GM23338 (cell line): ENCODE results near the gene PID1. TPM values are rescaled to one million over a fixed set of nuclear protein-coding genes. Genes with fewer than 3 reads are reported as not detected.

ENCODE experiments used
- ATAC-seq: fragments of 200-7000 bp; cut with Tn5 transposase; 3 replicates; pipeline ENCODE4 v1.9.1; 2020
- DNase-seq: peaks from one replicate; pipeline ENCODE4 v3.0.0-alpha.2; 2015; ENCODE audit warnings: low spot score
- H2AFZ ChIP-seq: fragments of 200-600 bp; sonication (generic); 2 replicates; pipeline ENCODE4 v1.8.0; 2016; ENCODE audit warnings: antibody characterized with exemption, mild to moderate bottlenecking, moderate library complexity
- H3F3A ChIP-seq: fragments of 200-600 bp; sonication (generic); replicated peaks from 2 replicates; pipeline ENCODE4 v1.8.0; 2017; ENCODE audit warnings: antibody characterized with exemption, mixed run types, low read depth
- H3K27ac ChIP-seq: fragments of 200-600 bp; sonication (generic); 2 replicates; pipeline ENCODE4 v1.6.1; 2016; ENCODE audit warnings: low read depth
- H3K27me3 ChIP-seq: fragments of 200-600 bp; sonication (generic); 2 replicates; pipeline ENCODE4 v1.8.0; 2016; ENCODE audit warnings: mild to moderate bottlenecking, mixed run types, moderate library complexity; ENCODE audit not compliant: insufficient read depth
- H3K36me3 ChIP-seq: fragments of 200-600 bp; sonication (generic); 2 replicates; pipeline ENCODE4 v1.8.0; 2016; ENCODE audit warnings: mild to moderate bottlenecking; ENCODE audit not compliant: insufficient read depth
- H3K4me1 ChIP-seq: fragments of 200-600 bp; sonication (generic); 2 replicates; pipeline ENCODE4 v1.8.0; 2016; ENCODE audit warnings: mild to moderate bottlenecking, moderate library complexity; ENCODE audit not compliant: insufficient read depth
- H3K4me2 ChIP-seq: fragments of 200-600 bp; sonication (generic); 2 replicates; pipeline ENCODE4 v1.7.1; 2017; ENCODE audit warnings: mixed run types
- H3K4me3 ChIP-seq: fragments of 200-600 bp; sonication (generic); 2 replicates; pipeline ENCODE4 v1.6.1; 2016; ENCODE audit warnings: mixed run types
- H3K79me2 ChIP-seq: fragments of 200-600 bp; sonication (generic); replicated peaks from 2 replicates; pipeline ENCODE4 v1.8.0; 2017; ENCODE audit warnings: mild to moderate bottlenecking; ENCODE audit not compliant: insufficient read depth
- H3K9me2 ChIP-seq: fragments of 200-600 bp; sonication (generic); 2 replicates; pipeline ENCODE4 v1.8.0; 2017; ENCODE audit not compliant: insufficient read depth
- H4K20me1 ChIP-seq: fragments of 200-600 bp; sonication (generic); replicated peaks from 2 replicates; pipeline ENCODE4 v1.8.0; 2017; ENCODE audit warnings: mild to moderate bottlenecking; ENCODE audit not compliant: insufficient read depth
- H3K27ac Mint-ChIP-seq: 2 replicates; pipeline ENCODE4 v1.8.0; 2020; ENCODE audit warnings: inconsistent platforms, mild to moderate bottlenecking, moderate library complexity, mixed read lengths
- H3K27me3 Mint-ChIP-seq: 3 replicates; pipeline ENCODE4 v1.8.0; 2022; ENCODE audit warnings: low read depth, mild to moderate bottlenecking, moderate library complexity, mixed read lengths, inconsistent platforms; ENCODE audit not compliant: insufficient read depth, poor library complexity
- H3K36me3 Mint-ChIP-seq: 3 replicates; pipeline ENCODE4 v1.8.0; 2021; ENCODE audit warnings: low read depth, mild to moderate bottlenecking, inconsistent platforms, moderate library complexity, mixed read lengths
- H3K4me1 Mint-ChIP-seq: 3 replicates; pipeline ENCODE4 v1.8.0; 2020; ENCODE audit warnings: mild to moderate bottlenecking, inconsistent platforms, mixed read lengths
- H3K4me3 Mint-ChIP-seq: 3 replicates; pipeline ENCODE4 v1.8.0; 2021; ENCODE audit warnings: moderate library complexity, mild to moderate bottlenecking, inconsistent platforms, mixed read lengths
- H3K9me3 Mint-ChIP-seq: 3 replicates; pipeline ENCODE4 v1.8.0; 2020; ENCODE audit warnings: moderate library complexity, mild to moderate bottlenecking, inconsistent platforms, mixed read lengths
- CREB1 ChIP-seq: fragments of 250-450 bp; sonication (Bioruptor Pico); IDR thresholded peaks from 2 replicates; pipeline ENCODE4 v1.5.0; 2020; ENCODE audit warnings: low read depth, mild to moderate bottlenecking, moderate library complexity
- EZH2 ChIP-seq: fragments of 200-600 bp; sonication (generic); IDR thresholded peaks from one replicate; pipeline ENCODE4 v1.8.0; 2017; ENCODE audit warnings: antibody characterized with exemption, mild to moderate bottlenecking, low read depth; ENCODE audit not compliant: unreplicated experiment
- EZH2phosphoT487 ChIP-seq: fragments of 200-600 bp; sonication (generic); IDR thresholded peaks from one replicate; pipeline ENCODE4 v1.8.1; 2018; ENCODE audit warnings: antibody characterized with exemption; ENCODE audit not compliant: unreplicated experiment
- JUNB ChIP-seq: IDR thresholded peaks from one replicate; pipeline ENCODE4 v1.6.1; 2016; ENCODE audit warnings: antibody characterized with exemption; ENCODE audit not compliant: unreplicated experiment
- NANOG ChIP-seq: IDR thresholded peaks from 2 replicates; pipeline ENCODE4 v1.6.1; 2016; ENCODE audit warnings: antibody characterized with exemption, borderline replicate concordance
- POLR2AphosphoS5 ChIP-seq: IDR thresholded peaks from 2 replicates; pipeline ENCODE4 v1.6.1; 2016; ENCODE audit warnings: antibody characterized with exemption, low read depth
- STAT1 ChIP-seq: IDR thresholded peaks from one replicate; pipeline ENCODE4 v1.6.1; 2016; ENCODE audit warnings: antibody characterized with exemption; ENCODE audit not compliant: unreplicated experiment
- ZNF114 ChIP-seq: fragments of 250-450 bp; sonication (Bioruptor Pico); IDR thresholded peaks from 2 replicates; pipeline ENCODE4 v1.5.0; 2020; ENCODE audit warnings: mild to moderate bottlenecking, moderate library complexity
- ZNF331 ChIP-seq: fragments of 250-450 bp; sonication (Bioruptor Pico); IDR thresholded peaks from 2 replicates; pipeline ENCODE4 v1.5.0; 2020; ENCODE audit warnings: low read depth, mild to moderate bottlenecking, moderate library complexity
- polyA plus RNA-seq: library from polyadenylated mRNA; unstranded; fragments of >200 nt; fragmentation: Nextera tagmentation; extraction: Ambion mirVana; gene quantifications from 2 replicates; pipeline ENCODE4 v1.2.1, GENCODE V29; 2016
- total RNA-seq: library from RNA; depleted of rRNA; stranded (reverse); fragments of >200 nt; shearing (Covaris generic); gene quantifications from 2 replicates; pipeline ENCODE4 v1.2.3, GENCODE V29; 2014
- TF ChIP-seq, protein P1 (sequence below): fragments of 250-450 bp; sonication (Bioruptor Pico); IDR thresholded peaks from 2 replicates; pipeline ENCODE4 v1.5.0; 2020; ENCODE audit warnings: mild to moderate bottlenecking, moderate library complexity
- TF ChIP-seq, protein P2 (sequence below): IDR thresholded peaks from one replicate; pipeline ENCODE4 v1.6.1; 2018; ENCODE audit warnings: antibody characterized with exemption; ENCODE audit not compliant: unreplicated experiment
- TF ChIP-seq, protein P3 (sequence below): IDR thresholded peaks from 2 replicates; pipeline ENCODE4 v1.6.1; 2016; ENCODE audit warnings: antibody characterized with exemption
- TF ChIP-seq, protein P4 (sequence below), 2 experiments: fragments of 200-600 bp in 1 of 2; sonication (generic) in 1 of 2; conservative IDR thresholded peaks; 2 replicates each; pipeline versions ENCODE4 v1.5.1 to v1.6.1; 2016 to 2017; ENCODE audit warnings: antibody characterized with exemption in 2 of 2, low read depth in 2 of 2, mild to moderate bottlenecking in 2 of 2, moderate library complexity in 1 of 2

PID1 gene
- total and polyA plus RNA-seq, 2 experiments from 2014 or later, result 1.7 to 2.4 TPM

DNA sequence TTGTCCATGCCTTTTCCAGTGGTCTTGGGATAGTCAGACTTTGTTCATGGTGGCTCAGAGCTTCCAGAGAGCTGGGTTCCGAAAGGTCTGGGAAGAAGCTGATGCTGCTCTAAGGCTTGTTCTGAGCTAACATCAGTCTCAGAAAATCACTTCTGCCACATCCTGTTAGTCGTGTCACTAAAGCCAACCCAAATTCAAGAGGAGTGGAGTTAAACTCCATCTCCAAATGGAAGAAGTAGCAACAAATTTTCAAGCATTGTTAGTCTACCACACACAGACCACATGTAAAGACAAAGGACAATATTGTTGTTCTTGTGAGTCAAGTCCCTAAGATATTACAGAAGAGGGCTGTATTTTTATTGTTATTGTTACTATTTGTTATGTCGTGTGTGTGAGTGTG lies 77.8 kb downstream of the PID1 start:
- no peaks in the 10 kb centered on the region; the same call in 2 of the 3 replicates for H3K36me3 Mint-ChIP-seq
- no peak overlapping the region for H3K4me3 Mint-ChIP-seq
- Histone ChIP-seq H3K4me1 (no peaks in the 10 kb centered on the region), H2AFZ (no peak overlapping the region), H3F3A (no peaks in the 10 kb centered on the region), H3K27ac (no peak overlapping the region), H3K36me3 (no peaks in the 10 kb centered on the region), H3K27me3 (no peaks in the 10 kb centered on the region), H3K4me3 (no peak overlapping the region), H3K79me2 (no peaks in the 10 kb centered on the region), H4K20me1 (no peaks in the 10 kb centered on the region), H3K4me2 (no peak overlapping the region), H3K9me2 (no peaks in the 10 kb centered on the region)
- TF ChIP-seq, protein P1, sequence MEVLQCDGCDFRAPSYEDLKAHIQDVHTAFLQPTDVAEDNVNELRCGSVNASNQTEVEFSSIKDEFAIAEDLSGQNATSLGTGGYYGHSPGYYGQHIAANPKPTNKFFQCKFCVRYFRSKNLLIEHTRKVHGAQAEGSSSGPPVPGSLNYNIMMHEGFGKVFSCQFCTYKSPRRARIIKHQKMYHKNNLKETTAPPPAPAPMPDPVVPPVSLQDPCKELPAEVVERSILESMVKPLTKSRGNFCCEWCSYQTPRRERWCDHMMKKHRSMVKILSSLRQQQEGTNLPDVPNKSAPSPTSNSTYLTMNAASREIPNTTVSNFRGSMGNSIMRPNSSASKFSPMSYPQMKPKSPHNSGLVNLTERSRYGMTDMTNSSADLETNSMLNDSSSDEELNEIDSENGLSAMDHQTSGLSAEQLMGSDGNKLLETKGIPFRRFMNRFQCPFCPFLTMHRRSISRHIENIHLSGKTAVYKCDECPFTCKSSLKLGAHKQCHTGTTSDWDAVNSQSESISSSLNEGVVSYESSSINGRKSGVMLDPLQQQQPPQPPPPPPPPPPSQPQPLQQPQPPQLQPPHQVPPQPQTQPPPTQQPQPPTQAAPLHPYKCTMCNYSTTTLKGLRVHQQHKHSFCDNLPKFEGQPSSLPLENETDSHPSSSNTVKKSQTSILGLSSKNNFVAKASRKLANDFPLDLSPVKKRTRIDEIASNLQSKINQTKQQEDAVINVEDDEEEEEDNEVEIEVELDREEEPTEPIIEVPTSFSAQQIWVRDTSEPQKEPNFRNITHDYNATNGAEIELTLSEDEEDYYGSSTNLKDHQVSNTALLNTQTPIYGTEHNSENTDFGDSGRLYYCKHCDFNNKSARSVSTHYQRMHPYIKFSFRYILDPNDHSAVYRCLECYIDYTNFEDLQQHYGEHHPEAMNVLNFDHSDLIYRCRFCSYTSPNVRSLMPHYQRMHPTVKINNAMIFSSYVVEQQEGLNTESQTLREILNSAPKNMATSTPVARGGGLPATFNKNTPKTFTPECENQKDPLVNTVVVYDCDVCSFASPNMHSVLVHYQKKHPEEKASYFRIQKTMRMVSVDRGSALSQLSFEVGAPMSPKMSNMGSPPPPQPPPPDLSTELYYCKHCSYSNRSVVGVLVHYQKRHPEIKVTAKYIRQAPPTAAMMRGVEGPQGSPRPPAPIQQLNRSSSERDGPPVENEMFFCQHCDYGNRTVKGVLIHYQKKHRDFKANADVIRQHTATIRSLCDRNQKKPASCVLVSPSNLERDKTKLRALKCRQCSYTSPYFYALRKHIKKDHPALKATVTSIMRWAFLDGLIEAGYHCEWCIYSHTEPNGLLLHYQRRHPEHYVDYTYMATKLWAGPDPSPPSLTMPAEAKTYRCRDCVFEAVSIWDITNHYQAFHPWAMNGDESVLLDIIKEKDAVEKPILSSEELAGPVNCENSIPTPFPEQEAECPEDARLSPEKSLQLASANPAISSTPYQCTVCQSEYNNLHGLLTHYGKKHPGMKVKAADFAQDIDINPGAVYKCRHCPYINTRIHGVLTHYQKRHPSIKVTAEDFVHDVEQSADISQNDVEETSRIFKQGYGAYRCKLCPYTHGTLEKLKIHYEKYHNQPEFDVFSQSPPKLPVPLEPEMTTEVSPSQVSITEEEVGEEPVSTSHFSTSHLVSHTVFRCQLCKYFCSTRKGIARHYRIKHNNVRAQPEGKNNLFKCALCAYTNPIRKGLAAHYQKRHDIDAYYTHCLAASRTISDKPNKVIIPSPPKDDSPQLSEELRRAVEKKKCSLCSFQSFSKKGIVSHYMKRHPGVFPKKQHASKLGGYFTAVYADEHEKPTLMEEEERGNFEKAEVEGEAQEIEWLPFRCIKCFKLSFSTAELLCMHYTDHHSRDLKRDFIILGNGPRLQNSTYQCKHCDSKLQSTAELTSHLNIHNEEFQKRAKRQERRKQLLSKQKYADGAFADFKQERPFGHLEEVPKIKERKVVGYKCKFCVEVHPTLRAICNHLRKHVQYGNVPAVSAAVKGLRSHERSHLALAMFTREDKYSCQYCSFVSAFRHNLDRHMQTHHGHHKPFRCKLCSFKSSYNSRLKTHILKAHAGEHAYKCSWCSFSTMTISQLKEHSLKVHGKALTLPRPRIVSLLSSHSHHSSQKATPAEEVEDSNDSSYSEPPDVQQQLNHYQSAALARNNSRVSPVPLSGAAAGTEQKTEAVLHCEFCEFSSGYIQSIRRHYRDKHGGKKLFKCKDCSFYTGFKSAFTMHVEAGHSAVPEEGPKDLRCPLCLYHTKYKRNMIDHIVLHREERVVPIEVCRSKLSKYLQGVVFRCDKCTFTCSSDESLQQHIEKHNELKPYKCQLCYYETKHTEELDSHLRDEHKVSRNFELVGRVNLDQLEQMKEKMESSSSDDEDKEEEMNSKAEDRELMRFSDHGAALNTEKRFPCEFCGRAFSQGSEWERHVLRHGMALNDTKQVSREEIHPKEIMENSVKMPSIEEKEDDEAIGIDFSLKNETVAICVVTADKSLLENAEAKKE (CRISPR knock-in tag), result no peak
- no peak for TF ChIP-seq JUNB
- TF ChIP-seq, protein P2, sequence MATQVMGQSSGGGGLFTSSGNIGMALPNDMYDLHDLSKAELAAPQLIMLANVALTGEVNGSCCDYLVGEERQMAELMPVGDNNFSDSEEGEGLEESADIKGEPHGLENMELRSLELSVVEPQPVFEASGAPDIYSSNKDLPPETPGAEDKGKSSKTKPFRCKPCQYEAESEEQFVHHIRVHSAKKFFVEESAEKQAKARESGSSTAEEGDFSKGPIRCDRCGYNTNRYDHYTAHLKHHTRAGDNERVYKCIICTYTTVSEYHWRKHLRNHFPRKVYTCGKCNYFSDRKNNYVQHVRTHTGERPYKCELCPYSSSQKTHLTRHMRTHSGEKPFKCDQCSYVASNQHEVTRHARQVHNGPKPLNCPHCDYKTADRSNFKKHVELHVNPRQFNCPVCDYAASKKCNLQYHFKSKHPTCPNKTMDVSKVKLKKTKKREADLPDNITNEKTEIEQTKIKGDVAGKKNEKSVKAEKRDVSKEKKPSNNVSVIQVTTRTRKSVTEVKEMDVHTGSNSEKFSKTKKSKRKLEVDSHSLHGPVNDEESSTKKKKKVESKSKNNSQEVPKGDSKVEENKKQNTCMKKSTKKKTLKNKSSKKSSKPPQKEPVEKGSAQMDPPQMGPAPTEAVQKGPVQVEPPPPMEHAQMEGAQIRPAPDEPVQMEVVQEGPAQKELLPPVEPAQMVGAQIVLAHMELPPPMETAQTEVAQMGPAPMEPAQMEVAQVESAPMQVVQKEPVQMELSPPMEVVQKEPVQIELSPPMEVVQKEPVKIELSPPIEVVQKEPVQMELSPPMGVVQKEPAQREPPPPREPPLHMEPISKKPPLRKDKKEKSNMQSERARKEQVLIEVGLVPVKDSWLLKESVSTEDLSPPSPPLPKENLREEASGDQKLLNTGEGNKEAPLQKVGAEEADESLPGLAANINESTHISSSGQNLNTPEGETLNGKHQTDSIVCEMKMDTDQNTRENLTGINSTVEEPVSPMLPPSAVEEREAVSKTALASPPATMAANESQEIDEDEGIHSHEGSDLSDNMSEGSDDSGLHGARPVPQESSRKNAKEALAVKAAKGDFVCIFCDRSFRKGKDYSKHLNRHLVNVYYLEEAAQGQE, result no peak
- no peak for TF ChIP-seq CREB1 (CRISPR knock-in tag)
- TF ChIP-seq, protein P3, sequence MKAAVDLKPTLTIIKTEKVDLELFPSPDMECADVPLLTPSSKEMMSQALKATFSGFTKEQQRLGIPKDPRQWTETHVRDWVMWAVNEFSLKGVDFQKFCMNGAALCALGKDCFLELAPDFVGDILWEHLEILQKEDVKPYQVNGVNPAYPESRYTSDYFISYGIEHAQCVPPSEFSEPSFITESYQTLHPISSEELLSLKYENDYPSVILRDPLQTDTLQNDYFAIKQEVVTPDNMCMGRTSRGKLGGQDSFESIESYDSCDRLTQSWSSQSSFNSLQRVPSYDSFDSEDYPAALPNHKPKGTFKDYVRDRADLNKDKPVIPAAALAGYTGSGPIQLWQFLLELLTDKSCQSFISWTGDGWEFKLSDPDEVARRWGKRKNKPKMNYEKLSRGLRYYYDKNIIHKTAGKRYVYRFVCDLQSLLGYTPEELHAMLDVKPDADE, result no peak
- TF ChIP-seq POLR2AphosphoS5, result no peak
- TF ChIP-seq STAT1, result no peak
- TF ChIP-seq EZH2, result no peak
- TF ChIP-seq EZH2phosphoT487, result no peak
- TF ChIP-seq, protein P4, sequence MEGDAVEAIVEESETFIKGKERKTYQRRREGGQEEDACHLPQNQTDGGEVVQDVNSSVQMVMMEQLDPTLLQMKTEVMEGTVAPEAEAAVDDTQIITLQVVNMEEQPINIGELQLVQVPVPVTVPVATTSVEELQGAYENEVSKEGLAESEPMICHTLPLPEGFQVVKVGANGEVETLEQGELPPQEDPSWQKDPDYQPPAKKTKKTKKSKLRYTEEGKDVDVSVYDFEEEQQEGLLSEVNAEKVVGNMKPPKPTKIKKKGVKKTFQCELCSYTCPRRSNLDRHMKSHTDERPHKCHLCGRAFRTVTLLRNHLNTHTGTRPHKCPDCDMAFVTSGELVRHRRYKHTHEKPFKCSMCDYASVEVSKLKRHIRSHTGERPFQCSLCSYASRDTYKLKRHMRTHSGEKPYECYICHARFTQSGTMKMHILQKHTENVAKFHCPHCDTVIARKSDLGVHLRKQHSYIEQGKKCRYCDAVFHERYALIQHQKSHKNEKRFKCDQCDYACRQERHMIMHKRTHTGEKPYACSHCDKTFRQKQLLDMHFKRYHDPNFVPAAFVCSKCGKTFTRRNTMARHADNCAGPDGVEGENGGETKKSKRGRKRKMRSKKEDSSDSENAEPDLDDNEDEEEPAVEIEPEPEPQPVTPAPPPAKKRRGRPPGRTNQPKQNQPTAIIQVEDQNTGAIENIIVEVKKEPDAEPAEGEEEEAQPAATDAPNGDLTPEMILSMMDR (conservative IDR thresholded peaks at IDR 0.05; ENCODE audit: low read depth in 2 of 2), result no peak
- TF ChIP-seq ZNF331 (CRISPR knock-in tag), result no peak
- no peak for TF ChIP-seq NANOG
- no peak for TF ChIP-seq ZNF114 (CRISPR knock-in tag)
- ATAC-seq, result no peak
- H3K27ac Mint-ChIP-seq, result no peak overlapping the region
- H3K4me1 Mint-ChIP-seq, result no peaks in the 10 kb centered on the region
- H3K27me3 Mint-ChIP-seq, result peaks cover 3% of the 10 kb centered on the region
- no peak for DNase-seq
- peaks cover 1% of the 10 kb centered on the region; the same call in 2 of the 3 replicates for H3K9me3 Mint-ChIP-seq
